SJSA1 (cell line): ENCODE measurements around the gene ANP32E. TPM values are rescaled to one million over a fixed set of nuclear protein-coding genes. Genes with fewer than 3 reads are reported as not detected.
"Not testable (repeated sequence)": the region's sequence is repeated elsewhere in the genome, so short reads cannot be mapped to it uniquely, and the experiment has no call there.

Experiments used
- DNase-seq, 2 experiments: peaks; one replicate each; pipeline ENCODE4 v3.0.0-alpha.2; 2015 to 2020; ENCODE audit warnings: low spot score in 2 of 2, low read depth in 1 of 2
- H3K27ac ChIP-seq: fragments of 250-450 bp; sonication (Bioruptor Pico); 2 replicates; pipeline ENCODE4 v1.5.1; 2020; ENCODE audit warnings: mild to moderate bottlenecking, moderate library complexity
- H3K27me3 ChIP-seq: fragments of 250-450 bp; sonication (Bioruptor Pico); replicated peaks from 2 replicates; pipeline ENCODE4 v1.5.1; 2020; ENCODE audit warnings: mild to moderate bottlenecking, moderate library complexity
- H3K36me3 ChIP-seq: fragments of 250-450 bp; sonication (Bioruptor Pico); 2 replicates; pipeline ENCODE4 v1.5.1; 2020; ENCODE audit warnings: mild to moderate bottlenecking
- H3K4me1 ChIP-seq: fragments of 250-450 bp; sonication (Bioruptor Pico); replicated peaks from 2 replicates; pipeline ENCODE4 v1.6.1; 2021; ENCODE audit warnings: mild to moderate bottlenecking
- H3K4me3 ChIP-seq: fragments of 250-450 bp; sonication (Bioruptor Pico); 2 replicates; pipeline ENCODE4 v1.5.1; 2020; ENCODE audit warnings: mild to moderate bottlenecking
- H3K9me3 ChIP-seq: fragments of 250-450 bp; sonication (Bioruptor Pico); replicated peaks from 2 replicates; pipeline ENCODE4 v1.5.1; 2020; ENCODE audit warnings: mild to moderate bottlenecking
- total RNA-seq: library from RNA; depleted of rRNA; stranded (reverse); fragments of >200 nt; shearing (Covaris generic); gene quantifications from 2 replicates; pipeline ENCODE4 v1.2.3, GENCODE V29; 2014

ANP32E gene
- total RNA-seq, 1 experiment from 2014 or later, result 95.3 TPM

DNA sequence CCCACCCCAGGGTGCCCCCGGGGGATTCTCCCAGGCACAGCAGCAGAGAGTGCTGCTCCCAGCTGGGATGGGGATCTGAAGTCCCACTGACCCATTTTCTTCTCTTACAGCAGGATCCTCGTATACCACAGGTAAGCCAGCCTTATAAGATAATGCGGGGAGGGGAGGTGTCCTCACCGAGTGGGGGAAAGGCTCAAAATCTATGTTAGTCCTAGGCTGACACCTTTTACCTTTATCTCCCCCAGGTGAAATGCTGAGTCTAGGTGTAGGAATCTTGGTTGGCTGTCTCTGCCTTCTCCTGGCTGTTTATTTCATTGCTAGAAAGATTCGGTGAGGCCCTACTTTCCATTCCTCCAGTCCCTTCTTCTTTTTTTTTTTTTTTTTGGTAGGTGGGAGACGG is 27.6 kb upstream of the ANP32E start:
- Histone ChIP-seq H3K4me1 (peaks cover 11% of the 10 kb centered on the region), H3K9me3 (no peaks in the 10 kb centered on the region), H3K4me3 (no peak overlapping the region), H3K27ac (no peak overlapping the region), H3K36me3 (peaks cover 40% of the 10 kb centered on the region), H3K27me3 (no peaks in the 10 kb centered on the region; the same call in 1 of the 2 replicates)
- no peak for DNase-seq

DNA sequence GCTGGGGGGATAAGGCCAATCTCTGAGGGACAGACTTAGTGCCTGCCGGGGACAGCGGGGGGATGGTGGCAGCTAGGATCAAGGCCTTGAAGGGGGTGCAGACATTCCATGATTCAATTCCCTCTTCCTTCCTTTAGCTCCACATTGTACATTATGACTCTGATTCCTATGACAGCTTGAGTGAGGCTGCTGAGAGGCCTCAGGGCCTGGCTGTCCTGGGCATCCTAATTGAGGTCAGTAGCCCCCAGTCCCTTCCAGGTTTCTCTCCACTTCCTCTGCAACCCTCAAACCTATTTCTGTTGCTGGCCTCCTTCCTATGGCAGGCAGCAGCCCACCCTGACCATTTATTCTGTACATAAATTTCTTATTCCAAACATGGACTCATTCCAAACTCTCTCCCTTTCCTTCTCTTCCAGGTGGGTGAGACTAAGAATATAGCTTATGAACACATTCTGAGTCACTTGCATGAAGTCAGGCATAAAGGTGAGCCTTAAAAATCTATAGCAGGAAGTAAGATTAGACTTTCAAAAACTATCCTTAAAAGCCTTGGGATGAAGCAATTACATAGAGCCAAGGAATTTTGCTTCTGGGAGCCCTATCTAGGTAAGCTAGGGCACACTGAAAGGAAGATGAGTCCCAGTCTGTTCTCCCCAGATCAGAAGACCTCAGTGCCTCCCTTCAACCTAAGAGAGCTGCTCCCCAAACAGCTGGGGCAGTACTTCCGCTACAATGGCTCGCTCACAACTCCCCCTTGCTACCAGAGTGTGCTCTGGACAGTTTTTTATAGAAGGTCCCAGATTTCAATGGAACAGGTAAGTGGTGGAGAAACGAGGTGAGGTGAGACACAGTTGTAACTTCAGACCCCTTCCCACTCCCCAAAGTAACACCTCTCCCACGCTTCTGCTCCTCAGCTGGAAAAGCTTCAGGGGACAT is 26.7 kb upstream of the ANP32E start:
- DNase-seq, result no peak
- Histone ChIP-seq H3K36me3 (peaks cover 33% of the 10 kb centered on the region), H3K27ac (no peak overlapping the region), H3K4me3 (no peak overlapping the region), H3K4me1 (peaks cover 8% of the 10 kb centered on the region), H3K27me3 (no peaks in the 10 kb centered on the region; the same call in 1 of the 2 replicates), H3K9me3 (no peaks in the 10 kb centered on the region)

DNA sequence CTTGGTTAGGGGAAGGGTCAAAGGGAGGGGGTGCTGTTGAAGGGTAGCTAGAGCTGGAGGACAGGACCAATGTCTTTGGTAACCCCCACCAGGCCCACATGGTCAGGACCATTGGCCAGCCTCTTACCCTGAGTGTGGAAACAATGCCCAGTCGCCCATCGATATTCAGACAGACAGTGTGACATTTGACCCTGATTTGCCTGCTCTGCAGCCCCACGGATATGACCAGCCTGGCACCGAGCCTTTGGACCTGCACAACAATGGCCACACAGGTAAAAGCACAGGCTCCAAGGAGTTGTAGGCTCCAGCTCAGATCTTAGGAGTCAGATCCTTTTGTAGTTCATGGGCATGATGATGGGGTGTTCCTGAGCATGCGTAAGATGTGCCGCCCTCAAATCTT is 25.5 kb upstream of the ANP32E start:
- Histone ChIP-seq H3K27ac (no peak overlapping the region), H3K4me1 (peaks cover 6% of the 10 kb centered on the region), H3K4me3 (no peak overlapping the region), H3K27me3 (no peaks in the 10 kb centered on the region; the same call in 1 of the 2 replicates), H3K9me3 (no peaks in the 10 kb centered on the region), H3K36me3 (peaks cover 21% of the 10 kb centered on the region)
- DNase-seq, result no peak

DNA sequence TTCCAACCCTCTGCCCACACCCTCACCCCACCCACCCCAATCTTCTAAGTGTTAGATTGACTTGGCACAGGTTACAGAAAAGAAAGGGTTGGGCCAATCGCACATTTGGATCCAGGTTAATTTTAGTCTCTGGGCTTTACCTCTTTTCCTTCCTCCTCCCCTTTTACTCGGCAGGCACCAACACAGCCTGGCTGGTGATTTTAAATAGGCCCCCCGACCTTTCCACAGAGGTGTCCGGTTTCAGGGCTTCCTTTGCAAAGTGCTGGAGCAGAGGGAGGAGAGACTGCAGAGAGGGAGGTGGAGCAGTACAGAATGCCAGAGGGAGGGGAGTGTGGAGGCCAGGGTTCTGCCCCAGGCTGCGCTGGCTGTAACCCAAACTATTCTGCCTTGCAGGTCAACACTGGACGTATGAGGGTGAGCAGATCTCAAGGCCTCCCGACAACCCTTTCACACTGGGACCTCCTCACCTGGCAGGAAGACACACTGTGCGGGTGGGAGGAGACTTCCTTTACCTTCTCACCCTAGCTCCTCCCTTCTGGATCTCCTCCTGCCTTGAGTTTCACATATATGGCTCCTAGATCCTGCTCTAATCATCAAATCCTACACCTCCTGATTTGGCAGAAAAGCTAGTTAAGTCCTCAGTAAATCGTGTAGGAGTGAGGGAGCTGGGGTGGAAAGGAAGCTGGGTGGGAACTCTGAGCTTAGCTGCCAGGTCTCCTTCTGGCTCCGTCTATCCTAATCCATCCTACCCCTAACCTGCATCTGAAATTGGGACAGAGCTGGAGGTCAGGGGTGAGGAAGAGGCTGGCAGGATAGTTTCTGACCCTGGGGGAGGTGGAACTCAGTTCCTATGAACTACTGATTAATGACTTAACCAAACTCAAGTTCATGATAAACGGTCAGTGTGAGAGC is 24.1 kb upstream of the ANP32E start:
- no peaks in the 10 kb centered on the region for H3K9me3 ChIP-seq
- no peaks in the 10 kb centered on the region; the same call in 1 of the 2 replicates for H3K27me3 ChIP-seq
- peaks cover 13% of the 10 kb centered on the region for H3K4me1 ChIP-seq
- no peak for DNase-seq
- no peak overlapping the region for H3K27ac ChIP-seq
- H3K4me3 ChIP-seq, result no peak overlapping the region
- H3K36me3 ChIP-seq, result peaks cover 8% of the 10 kb centered on the region

DNA sequence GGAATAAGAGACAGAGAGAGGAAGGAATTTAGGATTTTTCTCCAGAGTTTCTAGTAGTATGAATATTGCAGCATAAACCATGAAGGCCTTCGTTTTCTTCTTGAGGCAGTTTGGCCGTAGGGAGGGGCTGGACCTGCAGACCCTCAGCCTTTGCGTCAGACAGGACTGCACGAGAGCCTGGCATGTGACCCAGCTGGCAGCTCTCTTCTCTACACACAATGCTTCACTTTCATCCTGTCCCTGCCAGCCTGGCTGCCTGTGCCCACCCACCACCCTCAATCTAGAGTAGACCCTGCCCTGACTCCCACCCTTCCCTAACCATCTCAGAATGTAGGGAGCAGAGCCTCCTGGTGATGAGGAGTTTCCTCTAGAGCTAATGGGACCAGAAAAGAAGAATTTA is 23.3 kb upstream of the ANP32E start:
- Histone ChIP-seq H3K4me3 (no peak overlapping the region), H3K9me3 (no peaks in the 10 kb centered on the region), H3K36me3 (no peaks in the 10 kb centered on the region; the same call in 1 of the 2 replicates), H3K4me1 (peaks cover 13% of the 10 kb centered on the region), H3K27me3 (no peaks in the 10 kb centered on the region; the same call in 1 of the 2 replicates), H3K27ac (no peak overlapping the region)
- DNase-seq, result no peak

DNA sequence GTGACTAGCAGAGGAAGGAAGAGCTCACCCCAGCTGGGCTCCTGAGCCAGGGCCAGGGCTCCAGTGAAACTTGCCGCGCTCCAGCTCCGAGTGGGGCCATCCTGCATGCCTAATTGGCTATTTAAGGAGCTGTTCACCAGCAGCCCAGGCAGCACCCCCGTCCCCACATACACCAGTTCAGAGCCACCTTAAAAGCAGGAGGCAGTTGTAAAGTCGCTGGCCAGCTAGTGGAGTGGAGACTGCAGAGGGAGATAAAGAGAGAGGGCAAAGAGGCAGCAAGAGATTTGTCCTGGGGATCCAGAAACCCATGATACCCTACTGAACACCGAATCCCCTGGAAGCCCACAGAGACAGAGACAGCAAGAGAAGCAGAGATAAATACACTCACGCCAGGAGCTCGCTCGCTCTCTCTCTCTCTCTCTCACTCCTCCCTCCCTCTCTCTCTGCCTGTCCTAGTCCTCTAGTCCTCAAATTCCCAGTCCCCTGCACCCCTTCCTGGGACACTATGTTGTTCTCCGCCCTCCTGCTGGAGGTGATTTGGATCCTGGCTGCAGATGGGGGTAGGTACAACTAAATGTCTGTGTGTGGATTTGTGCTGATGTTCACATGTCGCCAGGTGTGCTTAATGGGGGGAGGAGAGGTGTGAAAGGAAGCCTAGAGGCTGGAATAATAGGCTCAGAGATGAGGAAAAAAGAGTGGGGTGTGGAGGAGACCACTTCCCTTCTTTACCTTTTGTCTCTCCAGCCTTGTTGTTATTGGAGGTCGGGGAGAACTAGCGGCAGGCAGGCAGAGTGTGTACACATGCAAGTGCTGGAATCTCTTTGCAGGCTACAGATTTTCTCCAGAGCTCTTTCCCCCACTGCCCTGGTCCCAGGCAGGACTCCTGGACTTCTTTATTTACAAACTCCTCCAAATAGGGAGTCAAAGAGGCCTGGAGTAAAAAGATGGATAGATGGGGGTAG is 22.0 kb upstream of the ANP32E start, which contains the start of gene CA14:
CA14 (plus strand) TSS at position 151 of the 962 bp plus-strand sequence; CDS start at position 506, 355 bp downstream.
- DNase-seq, result no peak
- H3K36me3 ChIP-seq, result no peaks in the 10 kb centered on the region
- no peak within 1 kb of the TSS for H3K4me3 ChIP-seq

DNA sequence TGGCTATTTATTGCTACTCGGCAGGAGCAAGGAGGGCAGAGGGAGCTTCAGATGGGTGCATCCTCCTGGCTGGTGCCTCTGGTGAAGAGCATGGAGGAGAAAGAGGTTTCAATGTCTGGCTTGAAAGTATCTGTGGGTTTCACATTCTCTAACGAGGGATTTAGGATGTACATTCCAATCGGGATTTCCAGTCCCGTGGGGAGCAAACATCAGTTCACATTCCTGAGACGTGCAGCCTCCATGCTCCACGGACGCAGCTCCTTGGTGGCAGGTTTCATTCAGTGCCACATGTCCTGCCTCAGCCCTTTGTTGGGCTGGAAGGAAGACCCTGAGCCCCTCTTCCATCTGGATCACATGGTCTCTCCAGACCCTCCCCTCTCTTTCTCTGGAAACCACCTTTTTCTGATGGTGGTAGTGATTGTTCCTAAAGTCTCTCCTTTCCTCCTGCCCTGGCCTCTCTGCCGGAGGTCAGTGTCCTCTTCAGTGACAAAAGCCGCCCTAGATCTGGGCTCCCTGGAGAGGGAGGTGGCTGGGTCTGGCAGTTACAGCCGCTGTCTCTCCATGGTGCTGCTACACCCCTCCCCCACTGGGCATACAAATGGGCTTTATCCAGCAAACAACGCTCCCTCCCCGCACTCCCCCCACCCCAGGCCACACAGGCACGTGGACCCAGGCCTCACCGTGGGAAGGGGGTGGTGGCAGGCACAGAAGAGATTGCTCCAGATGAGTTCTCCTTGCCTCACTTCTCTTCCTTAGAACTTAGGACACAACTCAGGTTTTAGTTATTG is 20.8 kb upstream of the ANP32E start:
- Histone ChIP-seq H3K27ac (no peak overlapping the region), H3K36me3 (no peaks in the 10 kb centered on the region), H3K4me3 (no peak overlapping the region), H3K4me1 (peaks cover 13% of the 10 kb centered on the region), H3K27me3 (peaks cover 2% of the 10 kb centered on the region; the same call in 1 of the 2 replicates), H3K9me3 (no peaks in the 10 kb centered on the region)
- no peak for DNase-seq

More for the DNA sequence above, 22.0 kb upstream of the ANP32E start, which contains the start of gene CA14:
- Histone ChIP-seq H3K4me1 (peaks cover 13% of the 10 kb centered on the region), H3K27me3 (no peaks in the 10 kb centered on the region; the same call in 1 of the 2 replicates), H3K27ac (no peak within 1 kb of the TSS), H3K9me3 (no peaks in the 10 kb centered on the region)

DNA sequence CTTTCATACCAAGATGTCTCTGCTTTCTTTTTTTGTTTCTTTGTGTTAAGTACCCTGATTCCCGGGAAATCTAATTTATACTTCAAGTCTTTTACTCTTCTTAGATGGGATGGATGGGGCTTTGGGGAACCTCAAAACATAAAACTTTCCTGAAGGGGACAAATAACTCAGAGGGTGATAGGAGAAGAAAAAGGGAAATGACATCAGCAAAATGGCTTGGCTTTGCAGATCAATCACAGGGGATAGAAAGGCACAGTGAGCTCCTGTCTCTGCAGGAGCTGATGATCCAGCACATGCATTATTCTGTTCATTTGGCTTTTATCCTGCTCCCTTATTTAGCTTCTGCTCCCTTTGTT is 20.3 kb upstream of the ANP32E start:
- Histone ChIP-seq H3K27me3 (peaks cover 7% of the 10 kb centered on the region; the same call in 1 of the 2 replicates), H3K4me1 (peaks cover 13% of the 10 kb centered on the region), H3K27ac (no peak overlapping the region), H3K36me3 (no peaks in the 10 kb centered on the region), H3K9me3 (no peaks in the 10 kb centered on the region), H3K4me3 (no peak overlapping the region)
- no peak for DNase-seq

DNA sequence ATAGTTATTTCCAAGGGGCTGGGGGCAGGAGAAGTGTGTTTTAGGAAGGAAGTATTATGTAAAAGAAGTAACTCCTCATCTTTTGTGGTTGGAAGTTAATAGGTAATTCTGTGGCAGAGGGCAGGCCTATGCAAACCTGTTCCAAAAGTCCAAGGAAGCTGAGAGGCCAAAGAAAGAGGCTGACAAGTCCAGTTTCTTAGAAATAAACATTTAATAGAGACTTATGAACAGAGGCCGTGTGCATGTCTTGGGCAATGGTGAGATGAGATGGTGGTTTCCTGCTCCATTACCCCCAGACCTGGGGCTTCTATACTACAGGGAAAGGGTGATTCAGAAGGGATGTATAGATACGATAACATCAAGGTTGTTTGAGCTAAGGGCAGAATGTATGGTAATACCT is 14.0 kb upstream of the ANP32E start:
- Histone ChIP-seq H3K27me3 (peaks cover 7% of the 10 kb centered on the region; the same call in 1 of the 2 replicates), H3K9me3 (no peaks in the 10 kb centered on the region), H3K4me3 (no peak overlapping the region), H3K4me1 (no peaks in the 10 kb centered on the region), H3K27ac (no peak overlapping the region), H3K36me3 (no peaks in the 10 kb centered on the region)
- DNase-seq, result no peak

DNA sequence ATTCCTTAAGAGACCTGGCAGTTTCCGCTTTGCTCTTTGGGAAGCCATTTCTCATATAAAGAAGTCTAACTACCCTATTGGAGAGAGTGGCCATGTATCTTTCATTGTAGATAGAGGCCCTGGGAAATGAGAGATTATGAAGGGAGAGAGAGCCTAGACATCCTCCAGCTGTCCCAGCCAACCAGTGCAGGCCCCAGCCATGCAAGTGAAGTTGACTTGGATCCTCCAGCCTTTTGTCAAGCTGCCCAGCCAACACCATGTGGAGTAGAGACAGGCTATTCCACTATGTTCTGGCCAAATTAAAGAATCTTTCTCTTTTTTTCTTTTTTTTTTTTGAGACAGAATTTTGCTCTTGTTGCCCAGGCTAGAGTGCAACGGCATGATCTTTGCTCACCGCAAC is 7.1 kb upstream of the ANP32E start:
- Histone ChIP-seq H3K4me1 (no peaks in the 10 kb centered on the region), H3K27me3 (no peaks in the 10 kb centered on the region), H3K27ac (no peak overlapping the region), H3K9me3 (no peaks in the 10 kb centered on the region), H3K36me3 (no peaks in the 10 kb centered on the region), H3K4me3 (no peak overlapping the region)
- no peak for DNase-seq

DNA sequence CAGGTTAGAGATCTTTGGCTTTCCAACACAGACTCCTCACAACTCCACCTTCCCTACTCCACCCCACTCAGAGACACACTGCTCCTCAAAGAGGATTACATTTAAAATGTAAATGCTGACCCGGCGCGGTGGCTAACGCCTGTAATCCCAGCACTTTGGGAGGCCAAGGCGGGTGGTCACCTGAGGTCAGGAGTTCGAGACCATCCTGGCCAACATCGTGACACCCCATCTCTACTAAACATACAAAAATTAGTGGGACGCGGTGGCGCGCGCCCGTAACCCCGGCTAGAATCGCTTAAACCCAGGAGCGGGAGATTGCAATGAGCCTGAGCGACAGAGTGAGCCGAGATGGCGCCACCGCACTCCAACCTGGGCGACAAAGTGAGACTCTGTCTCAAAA is 1.8 kb upstream of the ANP32E start:
- no peaks in the 10 kb centered on the region for H3K9me3 ChIP-seq
- peaks cover 13% of the 10 kb centered on the region for H3K36me3 ChIP-seq
- H3K4me3 ChIP-seq, result no peak overlapping the region
- peak in 1 of 2 experiments; percentile 15 for DNase-seq
- no peaks in the 10 kb centered on the region for H3K27me3 ChIP-seq
- H3K4me1 ChIP-seq, result peaks cover 13% of the 10 kb centered on the region
- H3K27ac ChIP-seq, result no peak overlapping the region

DNA sequence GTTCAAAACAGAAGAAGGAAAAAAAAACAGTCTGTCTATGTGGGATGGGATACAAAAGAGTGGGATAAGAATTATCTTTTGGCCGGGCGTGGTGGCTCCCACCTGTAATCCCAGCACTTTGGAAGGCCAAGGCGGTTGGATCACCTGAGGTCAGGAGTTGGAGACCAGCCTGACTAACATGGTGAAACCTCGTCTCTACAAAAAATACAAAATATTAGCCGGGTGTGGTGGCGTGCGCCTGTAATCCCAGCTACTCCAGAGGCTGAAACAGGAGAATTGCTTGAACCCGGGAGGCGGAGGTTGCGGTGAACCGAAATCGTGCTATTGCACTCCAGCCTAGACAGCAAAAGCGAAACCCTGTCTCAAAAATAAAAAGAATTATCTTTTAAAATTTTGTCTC is 1.3 kb upstream of the ANP32E start:
- peak overlapping the region; percentile 81; the same call in 1 of the 2 replicates for H3K27ac ChIP-seq
- DNase-seq, result peak in 1 of 2 experiments; percentile 11
- H3K4me3 ChIP-seq, H3K9me3 ChIP-seq, H3K27me3 ChIP-seq: not testable (repeated sequence)
- H3K36me3 ChIP-seq, result peaks cover 13% of the 10 kb centered on the region
- H3K4me1 ChIP-seq, result peaks cover 13% of the 10 kb centered on the region
